RWPE2 (cell line): ENCODE data around the gene KLHL10.

ENCODE experiments used
- ATAC-seq: fragments of 200-7000 bp; cut with Tn5 transposase; 3 replicates; pipeline ENCODE4 v1.9.1; 2021; ENCODE audit warnings: low read depth
- DNase-seq: peaks from one replicate; pipeline ENCODE4 v3.0.0-alpha.2; 2020; ENCODE audit warnings: low spot score
- H3K27ac ChIP-seq: fragments of 450-650 bp; 2 replicates; pipeline ENCODE4 v1.5.1; 2017; ENCODE audit warnings: mild to moderate bottlenecking; ENCODE audit not compliant: poor library complexity, severe bottlenecking
- H3K27me3 ChIP-seq: fragments of 250-450 bp; sonication (Bioruptor Pico); 2 replicates; pipeline ENCODE4 v1.5.1; 2021; ENCODE audit warnings: mild to moderate bottlenecking, moderate library complexity; ENCODE audit not compliant: insufficient read depth, poor library complexity, severe bottlenecking
- H3K36me3 ChIP-seq: fragments of 250-450 bp; sonication (Bioruptor Pico); 2 replicates; pipeline ENCODE4 v1.5.1; 2020; ENCODE audit warnings: low read depth, mild to moderate bottlenecking, moderate library complexity
- H3K4me1 ChIP-seq: fragments of 250-450 bp; sonication (Bioruptor Pico); 2 replicates; pipeline ENCODE4 v1.5.1; 2021; ENCODE audit warnings: mild to moderate bottlenecking, moderate library complexity; ENCODE audit not compliant: insufficient read depth, poor library complexity, severe bottlenecking
- H3K4me3 ChIP-seq: fragments of 250-450 bp; sonication (Bioruptor Pico); 2 replicates; pipeline ENCODE4 v1.5.1; 2021; ENCODE audit warnings: mild to moderate bottlenecking, moderate library complexity; ENCODE audit not compliant: severe bottlenecking
- H3K9me3 ChIP-seq: fragments of 250-450 bp; sonication (Bioruptor Pico); 2 replicates; pipeline ENCODE4 v1.5.1; 2021; ENCODE audit warnings: mild to moderate bottlenecking, moderate library complexity; ENCODE audit not compliant: severe bottlenecking
- CTCF ChIP-seq: fragments of 450-650 bp; IDR thresholded peaks from one replicate; pipeline ENCODE4 v1.5.1; 2017; ENCODE audit warnings: mild to moderate bottlenecking, moderate library complexity; ENCODE audit not compliant: poor library complexity, severe bottlenecking

Gene KLHL10

GRCh38 chr17:41796121-41796895 is 41.3 kb upstream of the KLHL10 start:
- Histone ChIP-seq H3K27me3 (no peaks in the 10 kb centered on the region), H3K4me1 (peaks cover 43% of the 10 kb centered on the region), H3K9me3 (no peaks in the 10 kb centered on the region), H3K27ac (peak overlapping the region; percentile 30), H3K36me3 (no peaks in the 10 kb centered on the region), H3K4me3 (no peak overlapping the region)
- DNase-seq (no peak), ATAC-seq (no peak)
- no peak for TF ChIP-seq CTCF

- Histone ChIP-seq H3K27me3 (no peaks in the 10 kb centered on the region), H3K36me3 (peaks cover 7% of the 10 kb centered on the region), H3K4me3 (no peak overlapping the region), H3K9me3 (no peaks in the 10 kb centered on the region), H3K4me1 (peaks cover 41% of the 10 kb centered on the region), H3K27ac (peak overlapping the region; percentile 6)
- ATAC-seq (no peak), DNase-seq (no peak)
- TF ChIP-seq CTCF: no peak
Observed at GRCh38 chr17:41797377-41797776, 40.2 kb upstream of the KLHL10 start.

- no peaks in the 10 kb centered on the region for H3K27me3 ChIP-seq
- H3K36me3 ChIP-seq: peaks cover 13% of the 10 kb centered on the region
- H3K4me1 ChIP-seq: peaks cover 25% of the 10 kb centered on the region
- H3K4me3 ChIP-seq: no peak overlapping the region
- peak overlapping the region; percentile 97 for H3K27ac ChIP-seq
- ATAC-seq (peak; percentile 7; the same call in 2 of the 3 replicates), DNase-seq (no peak)
- no peaks in the 10 kb centered on the region for H3K9me3 ChIP-seq
- no peak for TF ChIP-seq CTCF
Observed at GRCh38 chr17:41799366-41799765, 38.3 kb upstream of the KLHL10 start.

- Histone ChIP-seq H3K27ac (peak overlapping the region; percentile 97), H3K4me3 (no peak overlapping the region), H3K36me3 (peaks cover 19% of the 10 kb centered on the region), H3K4me1 (peaks cover 21% of the 10 kb centered on the region), H3K27me3 (no peaks in the 10 kb centered on the region), H3K9me3 (no peaks in the 10 kb centered on the region)
- ATAC-seq: peak; percentile 79
- peak; percentile 99 for DNase-seq
- TF ChIP-seq CTCF: no peak
Observed at GRCh38 chr17:41800601-41801373, 36.8 kb upstream of the KLHL10 start.
